ENCODE measurements around the gene DNASE1L3.

DNA sequence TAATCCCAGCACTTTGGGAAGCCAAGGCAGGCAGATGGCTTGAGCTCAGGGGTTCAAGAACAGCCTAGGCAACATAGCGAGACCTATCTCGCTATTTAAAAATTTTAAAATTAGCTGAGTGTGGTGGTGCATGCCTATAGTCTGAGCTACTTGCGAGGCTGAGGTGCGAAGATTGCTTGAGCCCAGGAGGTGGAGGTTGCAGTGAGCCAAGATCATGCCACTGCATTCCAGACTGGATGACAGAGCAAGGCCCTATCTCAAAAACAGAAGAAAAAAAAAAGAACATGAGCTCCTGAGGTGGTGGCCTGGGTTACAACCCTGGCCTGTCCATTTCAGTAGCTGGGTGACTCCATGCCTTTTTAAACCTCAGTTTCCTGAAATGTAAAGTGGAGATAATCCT is 7.2 kb downstream of the DNASE1L3 start:
- TF ChIP-seq JUNB (IDR thresholded peaks at IDR 0.05; ENCODE audit: unreplicated experiment) = no peak
- no peak for TF ChIP-seq CTCF (conservative IDR thresholded peaks at IDR 0.05; ENCODE audit: low read depth in 2 of 2)
- TF ChIP-seq EZH2phosphoT487 (IDR thresholded peaks at IDR 0.05; ENCODE audit: unreplicated experiment) = no peak
- TF ChIP-seq POLR2AphosphoS5 (IDR thresholded peaks at IDR 0.05; ENCODE audit: low read depth) = no peak
- TF ChIP-seq REST (IDR thresholded peaks at IDR 0.05; ENCODE audit: unreplicated experiment) = no peak
- TF ChIP-seq STAT1 (IDR thresholded peaks at IDR 0.05; ENCODE audit: unreplicated experiment) = no peak
- TF ChIP-seq EZH2 (IDR thresholded peaks at IDR 0.05; ENCODE audit: low read depth, unreplicated experiment) = no peak
- TF ChIP-seq CREB1 (CRISPR knock-in tag; IDR thresholded peaks at IDR 0.05; ENCODE audit: low read depth) = no peak
- TF ChIP-seq ETS1 (IDR thresholded peaks at IDR 0.05) = no peak
- no peak for TF ChIP-seq NANOG (IDR thresholded peaks at IDR 0.05; ENCODE audit: borderline replicate concordance)
- no peak for TF ChIP-seq ZNF114 (CRISPR knock-in tag; IDR thresholded peaks at IDR 0.05)
- TF ChIP-seq ZNF462 (CRISPR knock-in tag; IDR thresholded peaks at IDR 0.05) = no peak

Data from GM23338 (cell line).